HepG2 (cell line): Measurements from ENCODE around the gene SH2D7. TPM values are rescaled to one million over a fixed set of nuclear protein-coding genes. Genes with fewer than 3 reads are reported as not detected.

Source experiments
- ATAC-seq: fragments of 200-7000 bp; cut with Tn5 transposase; 3 replicates; pipeline ENCODE4 v1.9.1; 2020; ENCODE audit warnings: mild to moderate bottlenecking, moderate library complexity
- BruUV-seq: library from RNA; stranded (reverse); fragments of 400-500 nt; replicated peaks from 2 replicates; lab custom pipeline; 2021; lab: Mats Ljungman, UMichigan
- CTCF ChIA-PET: fragments of 300-600 bp; formaldehyde crosslinking; extraction: SDS; loops from one replicate; lab custom pipeline; 2021; ENCODE audit warnings: low total read pairs, inconsistent platforms, low intra/inter-chr PET ratio; lab: Yijun Ruan, JAX
- POLR2A ChIA-PET: fragments of 350-600 bp; sonication (Branson Sonifier 250); formaldehyde crosslinking; loops from one replicate; lab custom pipeline; 2020; ENCODE audit warnings: antibody characterized with exemption, inconsistent platforms; lab: Yijun Ruan, JAX
- DNase-seq: peaks from one replicate; pipeline ENCODE4 v3.0.0-alpha.2; 2015; ENCODE audit warnings: low spot score
- FAIRE-seq: peaks from 3 replicates; lab custom pipeline; 2011; peaks lifted over from hg19 to GRCh38; lab: Jason Lieb, UNC
- H2AFZ ChIP-seq: one replicate; pipeline ENCODE4 v1.6.1; 2011; ENCODE audit warnings: low read length, inconsistent platforms
- H3K27ac ChIP-seq: fragments of 300-600 bp; 3 replicates; pipeline ENCODE4 v1.8.0; 2011; ENCODE audit warnings: mixed run types, mild to moderate bottlenecking, mixed read lengths, low read length, inconsistent platforms; ENCODE audit not compliant: insufficient read depth; ENCODE audit errors: extremely low read length
- H3K27me3 ChIP-seq, 2 experiments: fragments of 200-600 bp in 1 of 2; 2 replicates in 1 of 2; 3 replicates in 1 of 2; pipeline versions ENCODE4 v1.6.0 to v1.8.0; 2011; ENCODE audit warnings: low read length in 2 of 2, mild to moderate bottlenecking in 2 of 2, moderate library complexity in 2 of 2, inconsistent platforms in 1 of 2; ENCODE audit not compliant: insufficient read depth in 2 of 2, control insufficient read depth in 1 of 2
- H3K36me3 ChIP-seq, 2 experiments: fragments of 200-600 bp in 1 of 2; replicated peaks in 1 of 2; 2 replicates in 1 of 2; 3 replicates in 1 of 2; pipeline versions ENCODE4 v1.5.1 to v1.8.0; 2011; ENCODE audit warnings: low read length in 2 of 2, inconsistent platforms in 1 of 2; ENCODE audit not compliant: insufficient read depth in 2 of 2, control insufficient read depth in 1 of 2
- H3K4me1 ChIP-seq: 2 replicates; pipeline ENCODE4 v1.5.1; 2012; ENCODE audit warnings: low read length, inconsistent platforms; ENCODE audit not compliant: insufficient read depth
- H3K4me2 ChIP-seq: 2 replicates; pipeline ENCODE4 v1.6.0; 2011; ENCODE audit warnings: low read depth, low read length, inconsistent platforms
- H3K4me3 ChIP-seq, 3 experiments: fragments of 200-600 bp in 1 of 3; sonication (generic), shearing (Covaris generic) in 1 of 3; replicated peaks in 1 of 3; 2 replicates each; pipeline ENCODE4 v1.5.1; 2011 to 2016; ENCODE audit warnings: low read length in 3 of 3, inconsistent platforms in 2 of 3, low read depth in 2 of 3, mild to moderate bottlenecking in 2 of 3, control low read depth in 1 of 3, mixed read lengths in 1 of 3; ENCODE audit not compliant: insufficient read depth in 1 of 3
- H3K79me2 ChIP-seq: one replicate; pipeline ENCODE4 v1.6.1; 2011; ENCODE audit warnings: low read length, inconsistent platforms; ENCODE audit not compliant: insufficient read depth
- H3K9ac ChIP-seq: 2 replicates; pipeline ENCODE4 v1.6.0; 2011; ENCODE audit warnings: mild to moderate bottlenecking, low read depth, low read length, inconsistent platforms; ENCODE audit not compliant: insufficient read depth
- H3K9me3 ChIP-seq: 2 replicates; pipeline ENCODE4 v1.5.1; 2012; ENCODE audit warnings: mild to moderate bottlenecking, low read length
- H4K20me1 ChIP-seq: 2 replicates; pipeline ENCODE4 v1.6.0; 2011; ENCODE audit warnings: inconsistent platforms, mild to moderate bottlenecking, low read length, moderate library complexity; ENCODE audit not compliant: insufficient read depth
- BCL6 ChIP-seq: IDR thresholded peaks from 2 replicates; pipeline ENCODE4 v1.6.1; 2016; ENCODE audit warnings: missing genetic modification reagents, missing compliant biosample characterization
- EP300 ChIP-seq, 3 experiments: sonication (generic) in 1 of 3; formaldehyde crosslinking in 1 of 3; IDR thresholded peaks; 2 replicates each; pipeline versions ENCODE4 v1.5.1 to v1.6.1; 2011 to 2020; ENCODE audit warnings: low read depth in 2 of 3, low read length in 2 of 3, borderline replicate concordance in 1 of 3, improper control_type of control experiment in 1 of 3, mild to moderate bottlenecking in 1 of 3, missing genetic modification reagents in 1 of 3, moderate library complexity in 1 of 3
- FOSL2 ChIP-seq: sonication (generic); formaldehyde crosslinking; IDR thresholded peaks from 2 replicates; pipeline ENCODE4 v1.4.0; 2020; ENCODE audit warnings: missing genetic modification reagents
- GABPB1 ChIP-seq: IDR thresholded peaks from 2 replicates; pipeline ENCODE4 v1.6.1; 2016; ENCODE audit warnings: mild to moderate bottlenecking, missing genetic modification reagents, moderate library complexity, missing compliant biosample characterization
- GATAD1 ChIP-seq: IDR thresholded peaks from 2 replicates; pipeline ENCODE4 v1.6.1; 2016; ENCODE audit warnings: missing genetic modification reagents, missing compliant biosample characterization
- GATAD2A ChIP-seq: IDR thresholded peaks from 2 replicates; pipeline ENCODE4 v1.6.1; 2016
- HHEX ChIP-seq: IDR thresholded peaks from 2 replicates; pipeline ENCODE4 v1.6.1; 2016; ENCODE audit warnings: control low read depth
- RCOR2 ChIP-seq: IDR thresholded peaks from 2 replicates; pipeline ENCODE4 v1.6.1; 2016; ENCODE audit warnings: missing biosample characterization, missing genetic modification reagents
- SAP130 ChIP-seq: IDR thresholded peaks from 2 replicates; pipeline ENCODE4 v1.6.1; 2016; ENCODE audit warnings: low read depth
- SOX6 ChIP-seq, 2 experiments: fragments of 450-650 bp in 1 of 2; sonication (generic) in 1 of 2; formaldehyde crosslinking in 1 of 2; IDR thresholded peaks; 2 replicates each; pipeline versions ENCODE4 v1.4.0 to v1.6.1; 2017 to 2020; ENCODE audit warnings: antibody characterized with exemption in 1 of 2, mild to moderate bottlenecking in 1 of 2, missing genetic modification reagents in 1 of 2
- TBX2 ChIP-seq: sonication (generic); formaldehyde crosslinking; IDR thresholded peaks from 2 replicates; pipeline ENCODE4 v1.5.0; 2020; ENCODE audit warnings: missing genetic modification reagents, mild to moderate bottlenecking, borderline replicate concordance
- ZBTB1 ChIP-seq: sonication (generic); formaldehyde crosslinking; IDR thresholded peaks from 2 replicates; pipeline ENCODE4 v1.4.0; 2020; ENCODE audit warnings: missing genetic modification reagents, borderline replicate concordance
- ZNF124 ChIP-seq: sonication (generic); formaldehyde crosslinking; IDR thresholded peaks from 2 replicates; pipeline ENCODE4 v1.4.0; 2020; ENCODE audit warnings: missing genetic modification reagents
- WGBS: methylation state at CpG from one replicate; pipeline ENCODE4 v1.1.6; 2017; ENCODE audit warnings: low lambda C conversion rate; 5-methylcytosine and 5-hydroxymethylcytosine counted together
- in situ Hi-C: cut with HindIII; loops from 2 replicates; pipeline ENCODE4 v1.10.0; 2017; ENCODE audit warnings: low pct_unique_long_range_greater_than_20kb; ENCODE audit not compliant: extremely low pct_ligation_motif_present
- intact Hi-C: fragments of 100-400 bp; cut with micrococcal nuclease; formaldehyde crosslinking; loops from one replicate; pipeline ENCODE4 v1.10.0; 2022; ENCODE audit not compliant: unreplicated experiment
- polyA plus RNA-seq, 8 experiments: library from polyadenylated mRNA; depleted of rRNA in 3 of 8; stranded (reverse) in 7 of 8; unstranded in 1 of 8; fragments of >200 nt; fragmentation: Illumina TruSeq in 4 of 8; extraction: Trizol in 4 of 8; gene quantifications; 2 replicates each; pipeline versions ENCODE4 v1.2.1 to v1.2.3, GENCODE V29; 2011 to 2016; ENCODE audit warnings: low read depth in 4 of 8, missing spikeins in 1 of 8, mixed read lengths in 1 of 8; ENCODE audit not compliant: insufficient read depth in 1 of 8
- total RNA-seq, 5 experiments: library from RNA; depleted of rRNA; stranded (reverse); fragments of >200 nt; fragmentation: Illumina TruSeq; extraction: Trizol; gene quantifications; 2 replicates each; pipeline ENCODE4 v1.2.3, GENCODE V29; 2016; ENCODE audit warnings: low read depth in 1 of 5
- TF ChIP-seq, protein P1 (sequence below): IDR thresholded peaks from 2 replicates; pipeline ENCODE4 v1.6.1; 2016; ENCODE audit warnings: mild to moderate bottlenecking
- TF ChIP-seq, protein P2 (sequence below): sonication (generic); formaldehyde crosslinking; IDR thresholded peaks from 2 replicates; pipeline ENCODE4 v1.4.0; 2020; ENCODE audit warnings: missing genetic modification reagents
- TF ChIP-seq, protein P3 (sequence below): sonication (generic); formaldehyde crosslinking; IDR thresholded peaks from 2 replicates; pipeline ENCODE4 v1.4.0; 2020; ENCODE audit warnings: missing genetic modification reagents, borderline replicate concordance
- TF ChIP-seq, protein P4 (sequence below), 2 experiments: fragments of 450-650 bp in 1 of 2; sonication (generic) in 1 of 2; formaldehyde crosslinking; IDR thresholded peaks; 2 replicates each; pipeline versions ENCODE4 v1.5.0 to v1.8.0; 2020 to 2022; ENCODE audit warnings: mild to moderate bottlenecking in 1 of 2, missing genetic modification reagents in 1 of 2
- TF ChIP-seq, protein P5 (sequence below): IDR thresholded peaks from 2 replicates; pipeline ENCODE4 v1.6.1; 2018; ENCODE audit warnings: missing genetic modification reagents, mild to moderate bottlenecking, missing compliant biosample characterization

Gene SH2D7
- total and polyA plus RNA-seq, 2 of the 13 experiments (the other 11 are each of a cell fraction or from before 2014, with no cell fraction given): not detected

DNA sequence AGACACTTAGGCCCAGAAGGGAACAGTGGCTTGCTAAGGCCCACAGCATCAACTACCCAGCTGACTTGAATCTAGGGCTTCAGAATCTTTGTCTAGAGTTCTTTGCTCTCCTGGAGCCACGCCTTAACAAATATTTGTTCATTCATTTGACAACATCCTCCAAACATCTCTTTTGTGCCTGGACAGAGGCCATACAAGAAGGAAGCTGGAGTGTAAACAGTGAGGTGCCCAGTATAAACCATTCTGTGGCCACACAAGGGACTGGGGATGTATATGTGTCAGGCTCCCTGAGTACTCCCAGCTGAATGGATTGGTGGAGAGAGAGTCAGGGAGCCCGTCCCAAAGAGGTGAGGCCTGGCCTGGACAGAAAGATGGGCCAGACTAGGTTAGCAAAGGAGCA, 35.5 kb downstream of the SH2D7 start:
- CTCF ChIA-PET: no interaction called here
- Histone ChIP-seq H3K9ac (no peak overlapping the region), H4K20me1 (no peaks in the 10 kb centered on the region), H2AFZ (no peak overlapping the region), H3K9me3 (no peaks in the 10 kb centered on the region), H3K36me3 (no peaks in the 10 kb centered on the region), H3K4me3 (no peak overlapping the region), H3K79me2 (no peaks in the 10 kb centered on the region), H3K4me1 (peaks cover 39% of the 10 kb centered on the region), H3K27ac (no peak overlapping the region), H3K4me2 (no peak overlapping the region), H3K27me3 (peaks cover 4 to 14% of the 10 kb centered on the region in 2 experiments; a peak in 2 of 5 replicates)
- intact Hi-C loops: no loop called here
- no TSS peak for BruUV-seq
- in situ Hi-C loops: no loop called here
- POLR2A ChIA-PET: interaction anchor here (0.6 kb wide), 1 partner anchor 172 kb away, joined by 3 read pairs; no protein-coding TSS in a partner anchor
- WGBS: 5% methylated on average over 2 of the region's 2 CpGs
- DNase-seq (peak; percentile 42), FAIRE-seq (no peak), ATAC-seq (peak; percentile 36)
- TF ChIP-seq GATAD2A (CRISPR knock-in tag) (peak; percentile 56), EP300 (IDR thresholded peaks at IDR 0.05; ENCODE audit: low read depth in 2 of 2, low read length in 2 of 2) (peak in 1 of 2 experiments; percentile 38; a peak in 1 of 4 replicates), EP300 (CRISPR knock-in tag; IDR thresholded peaks at IDR 0.05; ENCODE audit: borderline replicate concordance) (no peak), GATAD1 (0 out of 2 replicates have a peak, but pooled peaks have one; percentile 20), HHEX (peak; percentile 95), RCOR2 (CRISPR knock-in tag) (0 out of 2 replicates have a peak, but pooled peaks have one; percentile 44), GABPB1 (no peak), SAP130 (CRISPR knock-in tag) (peak; percentile 27; the same call in 1 of the 2 replicates), ZBTB1 (CRISPR knock-in tag) (no peak), TBX2 (peak; percentile 44; the same call in 1 of the 2 replicates), FOSL2 (peak; percentile 4; the same call in 1 of the 2 replicates), SOX6 (IDR thresholded peaks at IDR 0.05) (no peak), SOX6 (CRISPR knock-in tag; IDR thresholded peaks at IDR 0.05) (peak; percentile 89), BCL6 (CRISPR knock-in tag) (peak; percentile 52), ZNF124 (CRISPR knock-in tag) (no peak)
- TF ChIP-seq, protein P1, sequence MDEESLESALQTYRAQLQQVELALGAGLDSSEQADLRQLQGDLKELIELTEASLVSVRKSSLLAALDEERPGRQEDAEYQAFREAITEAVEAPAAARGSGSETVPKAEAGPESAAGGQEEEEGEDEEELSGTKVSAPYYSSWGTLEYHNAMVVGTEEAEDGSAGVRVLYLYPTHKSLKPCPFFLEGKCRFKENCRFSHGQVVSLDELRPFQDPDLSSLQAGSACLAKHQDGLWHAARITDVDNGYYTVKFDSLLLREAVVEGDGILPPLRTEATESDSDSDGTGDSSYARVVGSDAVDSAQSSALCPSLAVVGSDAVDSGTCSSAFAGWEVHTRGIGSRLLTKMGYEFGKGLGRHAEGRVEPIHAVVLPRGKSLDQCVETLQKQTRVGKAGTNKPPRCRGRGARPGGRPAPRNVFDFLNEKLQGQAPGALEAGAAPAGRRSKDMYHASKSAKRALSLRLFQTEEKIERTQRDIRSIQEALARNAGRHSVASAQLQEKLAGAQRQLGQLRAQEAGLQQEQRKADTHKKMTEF: 0 out of 2 replicates have a peak, but pooled peaks have one; percentile 41
- TF ChIP-seq, protein P2, sequence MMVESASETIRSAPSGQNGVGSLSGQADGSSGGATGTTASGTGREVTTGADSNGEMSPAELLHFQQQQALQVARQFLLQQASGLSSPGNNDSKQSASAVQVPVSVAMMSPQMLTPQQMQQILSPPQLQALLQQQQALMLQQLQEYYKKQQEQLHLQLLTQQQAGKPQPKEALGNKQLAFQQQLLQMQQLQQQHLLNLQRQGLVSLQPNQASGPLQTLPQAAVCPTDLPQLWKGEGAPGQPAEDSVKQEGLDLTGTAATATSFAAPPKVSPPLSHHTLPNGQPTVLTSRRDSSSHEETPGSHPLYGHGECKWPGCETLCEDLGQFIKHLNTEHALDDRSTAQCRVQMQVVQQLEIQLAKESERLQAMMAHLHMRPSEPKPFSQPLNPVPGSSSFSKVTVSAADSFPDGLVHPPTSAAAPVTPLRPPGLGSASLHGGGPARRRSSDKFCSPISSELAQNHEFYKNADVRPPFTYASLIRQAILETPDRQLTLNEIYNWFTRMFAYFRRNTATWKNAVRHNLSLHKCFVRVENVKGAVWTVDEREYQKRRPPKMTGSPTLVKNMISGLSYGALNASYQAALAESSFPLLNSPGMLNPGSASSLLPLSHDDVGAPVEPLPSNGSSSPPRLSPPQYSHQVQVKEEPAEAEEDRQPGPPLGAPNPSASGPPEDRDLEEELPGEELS (CRISPR knock-in tag): 0 out of 2 replicates have a peak, but pooled peaks have one; percentile 18
- TF ChIP-seq, protein P3, sequence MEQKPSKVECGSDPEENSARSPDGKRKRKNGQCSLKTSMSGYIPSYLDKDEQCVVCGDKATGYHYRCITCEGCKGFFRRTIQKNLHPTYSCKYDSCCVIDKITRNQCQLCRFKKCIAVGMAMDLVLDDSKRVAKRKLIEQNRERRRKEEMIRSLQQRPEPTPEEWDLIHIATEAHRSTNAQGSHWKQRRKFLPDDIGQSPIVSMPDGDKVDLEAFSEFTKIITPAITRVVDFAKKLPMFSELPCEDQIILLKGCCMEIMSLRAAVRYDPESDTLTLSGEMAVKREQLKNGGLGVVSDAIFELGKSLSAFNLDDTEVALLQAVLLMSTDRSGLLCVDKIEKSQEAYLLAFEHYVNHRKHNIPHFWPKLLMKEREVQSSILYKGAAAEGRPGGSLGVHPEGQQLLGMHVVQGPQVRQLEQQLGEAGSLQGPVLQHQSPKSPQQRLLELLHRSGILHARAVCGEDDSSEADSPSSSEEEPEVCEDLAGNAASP (CRISPR knock-in tag): no peak
- TF ChIP-seq, protein P4, sequence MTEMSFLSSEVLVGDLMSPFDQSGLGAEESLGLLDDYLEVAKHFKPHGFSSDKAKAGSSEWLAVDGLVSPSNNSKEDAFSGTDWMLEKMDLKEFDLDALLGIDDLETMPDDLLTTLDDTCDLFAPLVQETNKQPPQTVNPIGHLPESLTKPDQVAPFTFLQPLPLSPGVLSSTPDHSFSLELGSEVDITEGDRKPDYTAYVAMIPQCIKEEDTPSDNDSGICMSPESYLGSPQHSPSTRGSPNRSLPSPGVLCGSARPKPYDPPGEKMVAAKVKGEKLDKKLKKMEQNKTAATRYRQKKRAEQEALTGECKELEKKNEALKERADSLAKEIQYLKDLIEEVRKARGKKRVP (CRISPR knock-in tag; IDR thresholded peaks at IDR 0.05): no peak
- TF ChIP-seq, protein P5, sequence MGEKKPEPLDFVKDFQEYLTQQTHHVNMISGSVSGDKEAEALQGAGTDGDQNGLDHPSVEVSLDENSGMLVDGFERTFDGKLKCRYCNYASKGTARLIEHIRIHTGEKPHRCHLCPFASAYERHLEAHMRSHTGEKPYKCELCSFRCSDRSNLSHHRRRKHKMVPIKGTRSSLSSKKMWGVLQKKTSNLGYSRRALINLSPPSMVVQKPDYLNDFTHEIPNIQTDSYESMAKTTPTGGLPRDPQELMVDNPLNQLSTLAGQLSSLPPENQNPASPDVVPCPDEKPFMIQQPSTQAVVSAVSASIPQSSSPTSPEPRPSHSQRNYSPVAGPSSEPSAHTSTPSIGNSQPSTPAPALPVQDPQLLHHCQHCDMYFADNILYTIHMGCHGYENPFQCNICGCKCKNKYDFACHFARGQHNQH: 0 out of 2 replicates have a peak, but pooled peaks have one; percentile 31
